Measurements from ENCODE around the gene KRTAP10-7.

DNA sequence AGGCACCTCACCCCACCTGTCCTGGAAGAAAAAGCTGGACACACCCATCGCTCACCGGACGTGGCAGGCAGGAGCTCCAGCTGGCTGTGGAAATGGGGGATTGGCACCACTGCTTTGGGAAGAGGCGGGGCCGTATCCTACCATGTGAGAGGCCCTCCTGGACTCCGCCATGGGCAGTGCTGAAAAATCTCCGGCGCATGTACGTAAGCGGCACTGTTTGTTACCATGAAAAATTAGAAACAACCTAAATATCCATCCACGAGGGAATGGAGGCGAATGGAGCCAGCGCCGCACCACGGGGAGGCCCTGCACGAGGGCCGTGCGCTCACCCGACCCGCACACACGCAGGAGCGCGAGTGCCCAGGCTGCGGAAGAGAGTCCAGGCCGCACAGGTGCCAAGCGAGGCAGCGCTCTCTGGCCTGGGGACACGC is 14.6 kb downstream of the KRTAP10-7 start:
- TF ChIP-seq, protein P1, sequence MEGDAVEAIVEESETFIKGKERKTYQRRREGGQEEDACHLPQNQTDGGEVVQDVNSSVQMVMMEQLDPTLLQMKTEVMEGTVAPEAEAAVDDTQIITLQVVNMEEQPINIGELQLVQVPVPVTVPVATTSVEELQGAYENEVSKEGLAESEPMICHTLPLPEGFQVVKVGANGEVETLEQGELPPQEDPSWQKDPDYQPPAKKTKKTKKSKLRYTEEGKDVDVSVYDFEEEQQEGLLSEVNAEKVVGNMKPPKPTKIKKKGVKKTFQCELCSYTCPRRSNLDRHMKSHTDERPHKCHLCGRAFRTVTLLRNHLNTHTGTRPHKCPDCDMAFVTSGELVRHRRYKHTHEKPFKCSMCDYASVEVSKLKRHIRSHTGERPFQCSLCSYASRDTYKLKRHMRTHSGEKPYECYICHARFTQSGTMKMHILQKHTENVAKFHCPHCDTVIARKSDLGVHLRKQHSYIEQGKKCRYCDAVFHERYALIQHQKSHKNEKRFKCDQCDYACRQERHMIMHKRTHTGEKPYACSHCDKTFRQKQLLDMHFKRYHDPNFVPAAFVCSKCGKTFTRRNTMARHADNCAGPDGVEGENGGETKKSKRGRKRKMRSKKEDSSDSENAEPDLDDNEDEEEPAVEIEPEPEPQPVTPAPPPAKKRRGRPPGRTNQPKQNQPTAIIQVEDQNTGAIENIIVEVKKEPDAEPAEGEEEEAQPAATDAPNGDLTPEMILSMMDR (conservative IDR thresholded peaks at IDR 0.05; ENCODE audit: low read length), result no peak
- TF ChIP-seq EZH2phosphoT487 (IDR thresholded peaks at IDR 0.05; ENCODE audit: borderline replicate concordance), result no peak

Data from Loucy (cell line).